Endothelial cell of umbilical vein (primary cell): ENCODE measurements around the gene TNFAIP1. TPM values are rescaled to one million over a fixed set of nuclear protein-coding genes. Genes with fewer than 3 reads are reported as not detected.

Experiments
- BruUV-seq: library from RNA; stranded (reverse); fragments of 400-500 nt; replicated peaks from 2 replicates; lab custom pipeline; 2021; lab: Mats Ljungman, UMichigan
- CTCF ChIA-PET: fragments of 300-600, 350-600 bp; sonication (Branson Sonifier 250); formaldehyde crosslinking; loops from one replicate; lab custom pipeline; 2021; ENCODE audit warnings: antibody characterized with exemption, inconsistent platforms; lab: Charles Lee
- POLR2A ChIA-PET: fragments of 300-600, 350-600 bp; sonication (Branson Sonifier 250); formaldehyde crosslinking; loops from one replicate; lab custom pipeline; 2021; ENCODE audit warnings: antibody characterized with exemption, inconsistent platforms; lab: Charles Lee
- DNase-seq: peaks from one replicate; pipeline ENCODE4 v3.0.0-alpha.2; 2011; ENCODE audit warnings: low read depth, low spot score
- FAIRE-seq: peaks from 2 replicates; lab custom pipeline; 2011; peaks lifted over from hg19 to GRCh38; lab: Jason Lieb, UNC
- H2AFZ ChIP-seq: 2 replicates; pipeline ENCODE4 v1.6.0; 2012; ENCODE audit warnings: low read depth, low read length, control low read depth, inconsistent platforms
- H3K27ac ChIP-seq: 2 replicates; pipeline ENCODE4 v1.5.1; 2011; ENCODE audit warnings: low read depth, mild to moderate bottlenecking, control low read depth, low read length, moderate library complexity; ENCODE audit not compliant: insufficient read depth
- H3K27me3 ChIP-seq, 2 experiments: 2 replicates each; pipeline versions ENCODE4 v1.6.0 to v1.6.1; 2011; ENCODE audit warnings: low read length in 2 of 2, mixed read lengths in 1 of 2; ENCODE audit not compliant: control insufficient read depth in 2 of 2, insufficient read depth in 2 of 2
- H3K36me3 ChIP-seq, 2 experiments: 2 replicates in 1 of 2; 3 replicates in 1 of 2; pipeline ENCODE4 v1.5.1; 2011; ENCODE audit warnings: low read length in 2 of 2, mild to moderate bottlenecking in 1 of 2, moderate library complexity in 1 of 2; ENCODE audit not compliant: control insufficient read depth in 2 of 2, insufficient read depth in 2 of 2; ENCODE audit errors: extremely low read depth in 1 of 2
- H3K4me1 ChIP-seq: 3 replicates; pipeline ENCODE4 v1.5.1; 2011; ENCODE audit warnings: mild to moderate bottlenecking, low read length; ENCODE audit not compliant: control insufficient read depth, insufficient read depth; ENCODE audit errors: extremely low read depth
- H3K4me2 ChIP-seq: 2 replicates; pipeline ENCODE4 v1.6.1; 2011; ENCODE audit warnings: low read length, control low read depth, mixed read lengths; ENCODE audit not compliant: insufficient read depth
- H3K4me3 ChIP-seq, 3 experiments: fragments of 200-600 bp in 1 of 3; sonication (generic), shearing (Covaris generic) in 1 of 3; replicated peaks in 1 of 3; 2 replicates each; pipeline ENCODE4 v1.5.1; 2011 to 2016; ENCODE audit warnings: control low read depth in 3 of 3, low read length in 3 of 3, mild to moderate bottlenecking in 2 of 3, inconsistent platforms in 1 of 3, low read depth in 1 of 3, moderate library complexity in 1 of 3; ENCODE audit not compliant: insufficient read depth in 1 of 3
- H3K79me2 ChIP-seq: 2 replicates; pipeline ENCODE4 v1.6.0; 2012; ENCODE audit warnings: low read length, inconsistent platforms; ENCODE audit not compliant: control insufficient read depth, insufficient read depth
- H3K9ac ChIP-seq: replicated peaks from 2 replicates; pipeline ENCODE3; 2011; ENCODE audit warnings: low read length, control low read depth; ENCODE audit not compliant: insufficient read depth; ENCODE audit errors: extremely low read depth
- H3K9me1 ChIP-seq: replicated peaks from 3 replicates; pipeline ENCODE4 v1.6.0; 2011; ENCODE audit warnings: mild to moderate bottlenecking, low read length; ENCODE audit not compliant: control insufficient read depth, insufficient read depth; ENCODE audit errors: extremely low read depth
- H3K9me3 ChIP-seq: replicated peaks from 2 replicates; pipeline ENCODE4 v1.5.1; 2012; ENCODE audit warnings: low read length, inconsistent platforms; ENCODE audit not compliant: control insufficient read depth, insufficient read depth
- H4K20me1 ChIP-seq: replicated peaks from 2 replicates; pipeline ENCODE3; 2011; ENCODE audit warnings: mild to moderate bottlenecking, low read length; ENCODE audit not compliant: control insufficient read depth, insufficient read depth; ENCODE audit errors: extremely low read depth
- JUN ChIP-seq: IDR thresholded peaks from 2 replicates; pipeline ENCODE4 v1.6.1; 2011; ENCODE audit warnings: borderline replicate concordance, low read depth; ENCODE audit not compliant: insufficient read length, insufficient read depth
- dilution Hi-C: fragments of 300-500 bp; cut with MboI; formaldehyde crosslinking; loops from one replicate; pipeline ENCODE4 v1.15.0; 2019; ENCODE audit warnings: low sequenced_read_pairs; ENCODE audit not compliant: extremely low pct_ligation_motif_present
- intact Hi-C: fragments of 100-400 bp; cut with micrococcal nuclease; formaldehyde crosslinking; loops from one replicate; pipeline ENCODE4 v1.10.0; 2022
- microRNA-seq: library from miRNA; unstranded; fragments of <30 nt; microRNA quantifications from one replicate; pipeline ENCODE4 v1.2.0, GENCODE V29; 2021; ENCODE audit warnings: borderline number of aligned reads, borderline replicate concordance
- polyA plus RNA-seq, 4 experiments: library from polyadenylated mRNA; depleted of rRNA in 3 of 4; stranded (reverse) in 3 of 4; unstranded in 1 of 4; fragments of >200 nt; gene quantifications; 2 replicates each; pipeline versions ENCODE4 v1.2.1 to v1.2.3, GENCODE V29; 2011 to 2012; ENCODE audit warnings: missing spikeins in 1 of 4
- total RNA-seq: library from RNA; stranded (reverse); gene quantifications from 2 replicates; pipeline ENCODE4 v1.2.3, GENCODE V29; 2021

TNFAIP1 gene
- total and polyA plus RNA-seq, 2 donors (not counting 3 experiments of a cell fraction or from before 2014, with no cell fraction given): 85.7 to 89.6 TPM

GRCh38 chr17:28395968-28396367, 60.4 kb downstream of the TNFAIP1 start:
- no peak overlapping the region for H3K4me3 ChIP-seq
- peaks cover 4% of the 10 kb centered on the region for H3K4me1 ChIP-seq
- CTCF ChIA-PET: interaction anchor here (1.0 to 1.3 kb wide), 3 partner anchors 14 to 30 kb away, joined by 3 to 5 read pairs (median 5); no protein-coding TSS in a partner anchor
- DNase-seq: no peak
- H3K4me2 ChIP-seq: no peak overlapping the region
- H3K9me1 ChIP-seq: no peaks in the 10 kb centered on the region
- FAIRE-seq: no peak
- no peak overlapping the region for H2AFZ ChIP-seq
- intact Hi-C loops: no loop called here
- POLR2A ChIA-PET: no interaction called here
- H3K27ac ChIP-seq: no peak overlapping the region
- H3K79me2 ChIP-seq: no peaks in the 10 kb centered on the region
- dilution Hi-C loops: no loop called here
- no peak for TF ChIP-seq JUN
- H3K9ac ChIP-seq: no peak overlapping the region
- no TSS peak for BruUV-seq
- no peaks in the 10 kb centered on the region for H4K20me1 ChIP-seq
- H3K9me3 ChIP-seq: no peaks in the 10 kb centered on the region
- H3K27me3 ChIP-seq: no peaks in the 10 kb centered on the region
- H3K36me3 ChIP-seq: no peaks in the 10 kb centered on the region

Small RNAs within 50 kb of the gene (microRNA-seq; reads per million reads assigned to microRNA genes)
- not detected for gene MIR4723

Other genes with a start within 250 kb of the TNFAIP1 start
- 43.5 and 51.7 TPM in 2 replicates for gene TMEM97, start 16.6 kb upstream of the TNFAIP1 start, total RNA-seq
- gene TMEM97, start 16.6 kb upstream of the TNFAIP1 start, polyA plus RNA-seq: 27.0 and 30.7 TPM in 2 replicates
- gene IFT20, start 289 bp upstream of the TNFAIP1 start, total RNA-seq: 36.3 and 45.0 TPM in 2 replicates
- 19.2 and 26.5 TPM in 2 replicates for gene IFT20, start 289 bp upstream of the TNFAIP1 start, polyA plus RNA-seq
- gene POLDIP2, start 21.8 kb downstream of the TNFAIP1 start, total RNA-seq: 81.0 and 85.2 TPM in 2 replicates
- gene POLDIP2, start 21.8 kb downstream of the TNFAIP1 start, polyA plus RNA-seq: 82.6 and 90.3 TPM in 2 replicates
- gene SEBOX, start 29.4 kb downstream of the TNFAIP1 start, total RNA-seq: not detected in 2 replicates
- not detected in 2 replicates for gene SEBOX, start 29.4 kb downstream of the TNFAIP1 start, polyA plus RNA-seq
- gene VTN, start 34.5 kb downstream of the TNFAIP1 start, total RNA-seq: not detected in 2 replicates
- 0.68 and 1.1 TPM in 2 replicates for gene VTN, start 34.5 kb downstream of the TNFAIP1 start, polyA plus RNA-seq
- 4.6 and 7.0 TPM in 2 replicates for gene SARM1, start 35.9 kb downstream of the TNFAIP1 start, total RNA-seq
- gene SARM1, start 35.9 kb downstream of the TNFAIP1 start, polyA plus RNA-seq: 5.6 and 7.0 TPM in 2 replicates
- 1.8 and 4.1 TPM in 2 replicates for gene SLC46A1, start 70.5 kb downstream of the TNFAIP1 start, total RNA-seq
- 2.2 and 2.6 TPM in 2 replicates for gene SLC46A1, start 70.5 kb downstream of the TNFAIP1 start, polyA plus RNA-seq
- not detected in 2 replicates for gene SLC13A2, start 137.9 kb downstream of the TNFAIP1 start, total RNA-seq
- not detected in 2 replicates for gene SLC13A2, start 137.9 kb downstream of the TNFAIP1 start, polyA plus RNA-seq
- not detected in 2 replicates for gene FOXN1, start 170.6 kb downstream of the TNFAIP1 start, total RNA-seq
- gene FOXN1, start 170.6 kb downstream of the TNFAIP1 start, polyA plus RNA-seq: not detected in 2 replicates
- 26.3 and 28.1 TPM in 2 replicates for gene UNC119, start 216.9 kb downstream of the TNFAIP1 start, total RNA-seq
- gene UNC119, start 216.9 kb downstream of the TNFAIP1 start, polyA plus RNA-seq: 67.8 and 76.9 TPM in 2 replicates
- 68.6 and 71.3 TPM in 2 replicates for gene PIGS, start 235.8 kb downstream of the TNFAIP1 start, total RNA-seq
- 110 and 111 TPM in 2 replicates for gene PIGS, start 235.8 kb downstream of the TNFAIP1 start, polyA plus RNA-seq
- 7.2 and 9.0 TPM in 2 replicates for gene ALDOC, start 241.1 kb downstream of the TNFAIP1 start, total RNA-seq
- 18.9 and 20.3 TPM in 2 replicates for gene ALDOC, start 241.1 kb downstream of the TNFAIP1 start, polyA plus RNA-seq